ENCODE measurements around the gene PERM1.

Gene PERM1

DNA sequence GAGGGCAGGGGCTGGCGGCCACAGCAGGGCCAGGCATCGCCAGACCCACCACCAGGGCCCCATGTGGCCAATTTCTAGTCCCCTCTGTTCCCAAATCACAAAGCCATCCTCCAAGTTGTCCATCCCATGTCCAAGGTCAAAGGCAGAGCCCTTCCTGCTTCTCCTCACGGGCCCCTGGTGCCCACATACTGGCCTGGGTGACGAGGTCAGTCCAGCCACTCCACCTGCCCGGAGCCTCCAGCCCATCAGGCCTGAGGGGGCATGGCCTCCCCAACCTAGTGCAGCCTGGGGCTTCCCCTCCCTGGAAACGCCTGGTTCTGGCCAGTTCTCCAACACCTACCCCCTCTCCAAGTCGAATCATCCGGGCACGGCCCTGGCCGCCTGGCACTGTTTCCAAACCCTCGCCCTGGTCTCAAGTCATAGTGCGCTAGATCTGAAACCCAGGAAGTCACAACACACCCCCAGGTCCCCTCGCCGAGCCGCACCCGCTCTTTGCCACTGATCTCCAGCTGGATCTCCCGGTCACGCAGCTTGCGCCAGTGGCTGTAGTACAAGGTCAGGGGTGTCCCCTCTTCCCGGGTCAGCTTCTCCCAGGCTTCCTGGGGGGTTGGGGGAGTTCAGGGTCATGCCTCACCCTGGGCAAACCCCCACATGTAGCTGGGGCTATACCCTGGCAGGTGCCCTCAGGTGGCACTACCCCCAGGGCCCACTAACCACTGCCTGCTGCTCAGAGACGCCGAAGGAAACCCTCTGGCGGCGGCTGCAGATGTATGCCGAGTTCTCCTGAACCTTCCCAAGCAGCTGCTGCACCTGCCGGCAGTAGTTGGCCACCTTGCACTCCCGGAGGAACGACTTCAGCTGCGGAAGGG lies 36.0 kb downstream of the PERM1 start:
- DNase-seq = no peak

DNA sequence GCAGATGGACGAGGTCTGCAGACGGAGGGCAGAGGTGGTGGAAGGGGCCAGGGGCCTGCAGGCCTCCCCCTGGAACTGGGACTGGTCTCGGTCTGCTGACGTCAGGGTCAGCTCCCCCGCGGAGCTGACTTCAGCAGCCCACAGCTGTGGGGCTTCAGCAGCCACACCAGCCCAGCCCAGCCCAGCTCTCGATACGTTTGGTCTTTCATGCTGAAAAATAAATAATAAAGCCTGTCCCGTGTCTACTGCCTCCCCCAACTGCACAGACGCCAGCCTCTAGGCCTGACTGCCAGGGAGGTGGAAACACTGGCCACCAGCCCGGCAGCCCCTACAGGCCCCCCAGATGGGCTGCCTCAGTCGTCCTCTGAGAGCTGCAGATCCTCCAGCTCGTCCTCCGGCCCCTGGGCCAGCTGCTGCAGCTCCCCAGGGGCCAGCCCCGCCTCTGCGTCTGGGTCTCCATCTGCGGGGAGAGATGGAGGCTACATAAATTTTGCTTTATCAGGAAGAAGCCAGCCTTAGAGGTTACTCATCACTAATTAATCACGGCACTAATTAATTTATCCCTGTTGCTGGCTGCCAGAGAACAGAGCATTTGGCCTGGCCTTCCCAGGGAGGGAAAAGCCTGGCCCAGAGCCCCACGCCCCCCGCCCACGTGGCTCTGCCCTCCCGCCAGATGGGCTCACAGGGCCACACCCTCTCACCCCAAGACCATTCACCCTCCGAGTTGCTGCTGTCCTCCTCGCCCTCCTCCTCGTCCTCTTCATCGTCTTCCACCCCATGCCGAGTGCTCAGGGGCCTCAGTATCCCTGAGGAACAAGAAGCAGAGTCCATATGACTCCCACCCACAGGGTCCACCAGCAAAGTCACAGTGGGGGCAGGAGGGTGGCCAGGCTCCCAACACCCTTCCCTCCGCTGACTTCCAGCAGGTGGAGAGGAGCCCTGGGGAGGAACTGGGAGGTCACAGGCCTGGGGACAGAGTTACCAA lies 37.3 kb downstream of the PERM1 start:
- DNase-seq = no peak

DNA sequence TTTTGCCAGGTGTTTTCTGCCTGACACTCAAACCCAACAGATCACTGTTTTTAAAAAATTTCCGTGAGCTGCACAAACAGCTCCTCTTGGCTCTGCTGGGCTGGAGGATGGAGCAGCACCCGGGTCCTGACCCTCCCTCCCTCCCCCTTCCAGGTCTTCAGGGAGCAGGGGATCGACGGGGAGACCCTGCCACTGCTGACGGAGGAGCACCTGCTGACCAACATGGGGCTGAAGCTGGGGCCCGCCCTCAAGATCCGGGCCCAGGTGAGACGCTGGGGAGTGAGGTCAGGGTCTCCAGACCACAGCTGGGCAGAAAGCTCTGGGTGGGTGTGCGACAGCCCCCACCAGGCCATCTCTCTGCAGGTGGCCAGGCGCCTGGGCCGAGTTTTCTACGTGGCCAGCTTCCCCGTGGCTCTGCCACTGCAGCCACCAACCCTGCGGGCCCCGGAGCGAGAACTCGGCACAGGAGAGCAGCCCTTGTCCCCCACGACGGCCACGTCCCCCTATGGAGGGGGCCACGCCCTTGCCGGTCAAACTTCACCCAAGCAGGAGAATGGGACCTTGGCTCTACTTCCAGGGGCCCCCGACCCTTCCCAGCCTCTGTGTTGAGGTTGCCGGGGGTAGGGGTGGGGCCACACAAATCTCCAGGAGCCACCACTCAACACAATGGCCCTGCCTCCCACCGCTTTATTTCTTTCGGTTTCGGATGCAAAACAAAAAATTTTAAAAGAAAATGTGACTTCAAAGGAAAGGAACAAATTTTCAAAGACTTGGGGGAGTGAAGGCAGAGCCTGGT lies 38.1 kb downstream of the PERM1 start:
- no peak for DNase-seq

- peak in 1 of 2 experiments; percentile 21 for DNase-seq
Measured at GRCh38 chr1:942864-943533, 38.9 kb downstream of the PERM1 start.

GRCh38 chr1:942411-942821 lies 39.5 kb downstream of the PERM1 start:
- DNase-seq = no peak

- no peak for DNase-seq
Measured at GRCh38 chr1:941588-942383, 40.1 kb downstream of the PERM1 start.

DNA sequence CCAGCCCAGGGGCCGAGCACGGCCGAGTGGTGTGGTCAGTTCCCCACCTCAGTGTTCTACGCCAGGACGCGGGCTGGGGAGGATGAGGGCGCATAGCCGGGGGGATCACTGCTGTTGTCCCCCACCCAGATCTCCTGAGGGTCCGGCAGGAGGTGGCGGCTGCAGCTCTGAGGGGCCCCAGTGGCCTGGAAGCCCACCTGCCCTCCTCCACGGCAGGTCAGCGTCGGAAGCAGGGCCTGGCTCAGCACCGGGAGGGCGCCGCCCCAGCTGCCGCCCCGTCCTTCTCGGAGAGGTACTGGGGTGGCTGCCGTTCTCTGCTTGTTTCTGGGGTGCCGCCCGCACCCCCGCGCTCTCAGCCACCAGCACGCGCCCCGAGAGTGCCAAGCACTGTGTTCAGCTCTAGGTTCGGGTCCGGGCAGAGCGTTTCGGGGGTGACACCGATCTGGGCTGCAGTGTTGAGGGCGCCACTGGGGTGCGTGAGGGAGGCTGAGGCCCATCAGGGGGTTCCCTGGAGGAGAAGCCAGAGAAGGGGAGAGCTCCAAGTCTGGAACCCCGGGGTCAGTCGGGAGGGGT lies 40.8 kb downstream of the PERM1 start:
- DNase-seq = no peak

GRCh38 chr1:940107-941014 lies 41.5 kb downstream of the PERM1 start:
- DNase-seq = no peak

- DNase-seq = no peak
Measured at GRCh38 chr1:939511-940106, 42.3 kb downstream of the PERM1 start.

DNA sequence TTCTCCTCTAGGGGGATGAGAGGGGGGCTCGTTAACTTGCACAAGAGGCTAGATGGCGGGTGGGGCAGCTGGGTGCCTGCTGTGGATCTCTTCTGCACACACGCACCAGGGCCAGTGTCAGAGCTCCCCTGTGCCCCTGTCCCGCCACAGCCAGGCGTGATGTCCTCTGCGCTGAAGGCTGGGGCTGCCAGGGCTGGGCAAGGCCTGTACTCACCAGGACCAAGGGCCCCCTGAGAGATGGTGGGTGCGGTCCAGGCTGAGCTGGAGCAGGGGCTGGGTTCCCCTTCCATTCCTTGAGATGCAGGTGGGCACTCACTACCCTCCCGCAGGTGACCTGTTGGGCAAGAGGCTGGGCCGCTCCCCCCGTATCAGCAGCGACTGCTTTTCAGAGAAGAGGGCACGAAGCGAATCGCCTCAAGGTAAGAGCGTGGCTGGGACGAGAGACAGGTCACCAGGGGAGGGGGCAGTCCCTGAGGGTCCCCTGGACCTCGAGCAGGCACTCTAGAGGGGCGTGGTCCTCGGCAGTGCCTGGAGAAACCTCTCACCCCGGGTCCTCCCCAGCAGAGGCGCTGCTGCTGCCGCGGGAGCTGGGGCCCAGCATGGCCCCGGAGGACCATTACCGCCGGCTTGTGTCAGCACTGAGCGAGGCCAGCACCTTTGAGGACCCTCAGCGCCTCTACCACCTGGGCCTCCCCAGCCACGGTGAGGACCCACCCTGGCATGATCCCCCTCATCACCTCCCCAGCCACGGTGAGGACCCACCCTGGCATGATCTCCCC lies 43.0 kb downstream of the PERM1 start:
- DNase-seq = no peak

- no peak for DNase-seq
Measured at GRCh38 chr1:938088-938683, 43.7 kb downstream of the PERM1 start.

- no peak for DNase-seq
Measured at GRCh38 chr1:937521-937920, 44.4 kb downstream of the PERM1 start.

DNA sequence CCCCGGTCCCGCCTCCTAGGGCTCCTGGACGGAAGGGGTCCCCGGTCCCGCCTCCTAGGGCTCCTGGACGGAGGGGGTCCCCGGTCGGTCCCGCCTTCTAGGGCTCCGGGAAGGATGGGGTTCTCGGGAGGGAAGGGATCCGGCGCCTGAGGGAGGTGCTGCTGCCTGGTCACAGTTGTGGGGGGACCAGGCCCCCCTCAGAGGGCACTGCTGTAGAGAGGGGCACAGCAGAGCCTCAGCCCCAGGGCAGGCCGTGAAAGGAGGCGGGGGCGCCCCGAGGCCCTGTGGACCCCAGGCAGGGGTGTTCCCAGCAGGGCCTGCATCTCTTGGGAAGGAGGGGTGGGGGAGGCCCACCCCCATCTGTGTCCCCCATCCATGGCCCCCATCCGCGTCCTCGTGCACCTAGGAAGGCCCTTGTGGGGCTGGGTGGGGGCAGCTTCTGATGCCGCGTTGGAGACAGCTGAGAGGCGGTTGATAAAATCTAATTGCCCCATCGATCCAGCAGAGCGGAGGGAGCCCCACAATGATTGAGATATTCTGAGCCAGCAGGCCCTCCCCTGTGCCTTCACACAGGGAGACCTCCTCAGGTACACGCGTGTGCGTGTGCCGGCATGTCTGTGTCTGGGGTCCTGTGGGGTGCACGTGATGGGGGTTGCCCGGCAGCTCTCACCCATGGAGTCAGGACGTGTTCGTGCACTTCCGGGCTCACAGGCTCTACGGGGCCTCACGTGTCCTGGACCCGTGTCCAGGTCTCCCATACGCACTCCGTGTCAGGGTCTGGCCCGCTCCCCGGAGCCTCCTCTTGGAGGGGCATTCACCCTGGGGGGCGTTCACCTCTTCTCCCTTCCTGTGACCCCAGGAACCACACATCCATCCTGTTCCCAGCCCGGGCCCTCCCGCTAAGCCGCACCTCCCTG lies 45.3 kb downstream of the PERM1 start:
- DNase-seq = no peak

GRCh38 chr1:935751-936231 lies 46.1 kb downstream of the PERM1 start:
- DNase-seq = no peak

GRCh38 chr1:934991-935750 lies 46.7 kb downstream of the PERM1 start:
- peak in 1 of 2 experiments; percentile 21 for DNase-seq

DNA sequence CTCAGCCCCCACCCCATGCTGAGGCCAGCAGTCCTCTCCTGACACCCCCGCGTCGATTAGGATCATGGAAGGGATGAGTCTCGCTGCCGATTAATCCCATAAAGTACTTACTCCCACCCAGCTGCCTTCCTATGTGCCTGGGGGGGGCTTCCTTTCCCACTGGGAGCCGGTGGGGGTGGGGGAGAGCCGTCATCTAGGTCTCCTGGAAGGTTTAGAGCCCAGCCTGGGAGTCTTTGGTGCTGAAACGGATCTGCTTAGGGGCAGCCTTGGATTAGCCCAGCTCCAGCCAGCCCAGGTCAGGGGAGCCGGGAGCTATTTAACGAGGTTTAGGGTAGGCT lies 48.3 kb downstream of the PERM1 start:
- no peak for DNase-seq
